ENCODE results near the gene IL9R. TPM values are rescaled to one million over a fixed set of nuclear protein-coding genes. Genes with fewer than 3 reads are reported as not detected.
"Not testable (repeated sequence)": the region's sequence is repeated elsewhere in the genome, so short reads cannot be mapped to it uniquely, and the experiment has no call there.

Gene IL9R
- total RNA-seq (2014; rRNA removed; shearing (Covaris generic)): not detected in 2 replicates

DNA sequence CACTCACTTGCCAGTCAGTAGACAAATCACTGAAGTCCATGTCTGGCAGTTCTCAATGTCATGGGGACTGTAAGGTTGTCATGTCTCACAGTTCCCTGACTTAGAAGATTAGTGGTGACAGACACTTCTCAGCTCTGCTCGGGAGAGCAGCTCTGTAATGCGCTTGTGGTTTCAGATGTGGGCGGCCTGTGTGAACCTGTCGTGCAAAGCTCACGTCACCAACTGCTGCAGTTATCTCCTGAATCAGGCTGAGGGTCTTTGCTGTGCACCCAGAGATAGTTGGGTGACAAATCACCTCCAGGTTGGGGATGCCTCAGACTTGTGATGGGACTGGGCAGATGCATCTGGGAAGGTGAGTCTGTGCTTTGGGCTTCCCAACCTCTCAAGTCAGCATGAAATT lies at the start of gene IL9R:
IL9R (plus strand) TSS at position 261 of the 400 bp plus-strand sequence; CDS start at position 325, 64 bp downstream.
- in situ Hi-C loops (cut with HindIII; ENCODE audit: low sequenced_read_pairs): no loop called here
- no peak for DNase-seq (ENCODE audit: low spot score)

DNA sequence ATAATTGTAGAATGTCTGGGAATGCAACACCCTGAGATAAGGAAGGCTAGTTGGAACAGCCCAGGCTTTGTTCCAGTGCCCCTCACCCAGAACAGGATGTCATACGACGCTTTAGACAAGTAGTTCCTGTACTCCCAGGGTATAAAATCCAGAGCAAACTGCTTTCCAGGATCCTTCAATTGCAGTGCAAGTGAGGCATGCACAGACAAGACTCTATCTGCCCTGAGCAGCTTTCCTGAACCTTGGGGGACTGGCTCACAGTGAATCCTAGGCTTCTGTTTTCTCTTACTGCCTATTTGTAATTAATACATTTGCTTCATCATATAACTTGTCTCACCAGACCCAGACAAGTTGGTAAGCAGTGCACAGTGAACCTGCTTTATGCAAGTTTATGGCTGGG lies 48.4 kb upstream of the IL9R start:
- no peak for DNase-seq (ENCODE audit: low spot score)
- in situ Hi-C loops (cut with HindIII; ENCODE audit: low sequenced_read_pairs): no loop called here

- in situ Hi-C loops (cut with HindIII; ENCODE audit: low sequenced_read_pairs): no loop called here
Measured at GRCh38 chrX:155951237-155951789, 46.2 kb upstream of the IL9R start.

DNA sequence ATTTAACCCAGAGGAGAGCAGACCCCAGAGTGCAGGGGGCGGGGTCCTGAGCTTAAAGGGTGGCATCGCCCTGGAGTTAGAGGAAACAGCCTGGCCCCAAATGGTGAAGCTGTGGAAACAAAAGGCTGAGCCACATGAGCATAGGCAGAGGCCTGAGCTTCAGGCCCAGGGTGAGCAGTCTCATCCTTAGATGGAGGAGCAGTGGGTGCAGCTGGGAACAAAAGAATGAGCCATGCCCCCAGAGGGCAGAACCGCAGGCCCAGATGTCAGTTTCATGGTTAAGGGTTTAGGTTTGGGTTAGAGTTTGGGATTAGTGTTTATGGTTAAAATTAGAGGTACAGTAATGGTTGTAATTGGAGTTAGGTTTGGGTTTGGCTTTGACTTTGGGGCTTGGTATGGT lies 44.4 kb upstream of the IL9R start:
- in situ Hi-C loops (cut with HindIII; ENCODE audit: low sequenced_read_pairs): no loop called here

More at GRCh38 chrX:155951237-155951789, 46.2 kb upstream of the IL9R start:
- DNase-seq (ENCODE audit: low spot score): no peak

GRCh38 chrX:155954793-155955192 lies 42.7 kb upstream of the IL9R start:
- in situ Hi-C loops (cut with HindIII; ENCODE audit: low sequenced_read_pairs): no loop called here
- no peak for DNase-seq (ENCODE audit: low spot score)

More for the DNA sequence above, 44.4 kb upstream of the IL9R start:
- no peak for DNase-seq (ENCODE audit: low spot score)

DNA sequence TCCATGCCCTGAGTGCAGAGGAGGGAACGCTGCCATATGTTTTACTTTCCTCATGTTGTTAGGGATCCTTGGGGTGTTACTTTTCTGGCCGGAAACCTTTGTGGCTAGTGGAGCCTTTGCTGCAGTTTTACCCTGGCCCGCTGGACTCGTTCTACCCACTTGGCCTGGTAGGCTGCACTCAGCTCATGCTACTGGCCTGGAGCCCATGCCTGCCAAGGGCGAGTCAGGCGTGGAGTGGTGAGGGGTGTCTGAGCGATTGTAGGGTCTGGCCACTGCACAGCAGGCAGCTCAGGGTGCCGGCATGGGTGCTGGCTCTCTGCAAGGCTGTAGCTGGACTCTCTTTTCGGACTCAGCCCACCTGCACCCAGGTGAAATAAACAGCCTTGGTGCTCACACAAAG lies 41.4 kb upstream of the IL9R start:
- in situ Hi-C loops (cut with HindIII; ENCODE audit: low sequenced_read_pairs): no loop called here
- DNase-seq (ENCODE audit: low spot score): no peak

DNA sequence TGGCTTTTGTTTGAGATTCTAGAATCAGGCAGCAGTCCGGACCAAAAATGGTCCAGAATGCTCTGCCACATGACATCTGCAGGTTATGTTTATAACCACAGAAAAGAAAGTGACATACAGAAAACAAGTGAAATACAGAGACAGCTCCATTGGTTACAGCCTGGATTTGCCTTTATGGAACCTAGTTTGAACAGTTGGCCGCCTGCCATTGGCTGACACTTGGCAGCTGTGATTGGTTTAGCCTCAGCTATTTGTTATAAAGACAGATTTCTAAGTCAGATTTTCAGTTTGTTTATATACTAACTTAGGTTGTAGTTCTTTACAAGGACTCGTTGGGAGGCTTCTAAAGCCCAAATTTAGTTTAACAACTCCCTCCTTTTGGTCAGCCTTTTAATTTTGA lies 40.8 kb upstream of the IL9R start:
- DNase-seq (ENCODE audit: low spot score): no peak
- in situ Hi-C loops (cut with HindIII; ENCODE audit: low sequenced_read_pairs): no loop called here

GRCh38 chrX:155957843-155958242 lies 39.7 kb upstream of the IL9R start:
- in situ Hi-C loops (cut with HindIII; ENCODE audit: low sequenced_read_pairs): no loop called here
- no peak for DNase-seq (ENCODE audit: low spot score)

DNA sequence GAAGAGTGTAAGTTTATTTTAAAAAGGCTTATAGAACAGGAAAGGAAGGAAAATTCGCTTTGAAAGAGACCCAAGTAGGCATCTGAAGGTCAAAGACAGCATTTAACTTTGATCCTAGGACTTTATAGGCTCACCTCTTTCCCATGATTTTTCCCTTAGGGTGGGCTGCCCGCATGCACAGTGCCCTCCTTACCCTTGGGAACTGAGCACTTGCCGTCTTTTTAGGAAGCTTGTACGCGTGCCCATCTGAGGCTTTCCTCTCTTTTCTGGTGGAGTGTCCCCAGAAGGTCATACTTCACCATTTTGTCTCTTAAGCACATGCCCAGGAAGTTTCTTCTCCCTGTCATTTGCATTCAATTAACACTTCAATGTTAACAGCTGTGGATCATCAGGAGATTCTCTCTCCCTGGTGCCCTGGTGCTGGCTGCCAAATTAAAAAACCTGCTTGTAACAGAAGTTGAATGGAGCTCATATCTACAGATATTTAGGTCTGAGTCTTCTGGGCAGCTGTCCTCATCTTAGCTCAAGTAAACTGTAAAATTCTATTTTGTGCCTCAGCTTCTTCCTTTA lies 38.4 kb upstream of the IL9R start:
- DNase-seq (ENCODE audit: low spot score): no peak
- in situ Hi-C loops (cut with HindIII; ENCODE audit: low sequenced_read_pairs): no loop called here

DNA sequence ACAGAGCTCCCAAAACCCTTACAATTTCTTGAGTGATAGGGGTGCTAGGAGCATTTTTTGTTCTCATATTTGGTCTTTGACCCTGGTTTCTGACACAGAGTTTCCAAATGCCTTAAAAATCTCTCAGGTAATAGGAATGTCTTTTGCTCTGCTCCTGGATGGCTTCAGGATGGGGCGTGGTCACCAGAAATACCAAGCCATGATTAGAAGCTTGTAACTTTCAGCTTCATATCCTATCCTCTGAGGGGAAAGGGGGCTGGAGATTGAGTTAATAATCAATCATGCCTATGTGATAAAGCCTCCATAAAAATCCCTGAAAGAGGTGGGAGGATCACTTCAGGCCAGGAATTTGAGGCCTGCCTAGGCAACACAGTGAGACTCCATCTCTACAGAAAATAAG lies 34.6 kb upstream of the IL9R start:
- no peak for DNase-seq (ENCODE audit: low spot score)

GRCh38 chrX:155966876-155967275 lies 30.6 kb upstream of the IL9R start:
- in situ Hi-C loops (cut with HindIII; ENCODE audit: low sequenced_read_pairs): no loop called here
- peak; percentile 15 for DNase-seq (ENCODE audit: low spot score)

More for the DNA sequence above, 34.6 kb upstream of the IL9R start:
- in situ Hi-C loops (cut with HindIII; ENCODE audit: low sequenced_read_pairs): no loop called here

GRCh38 chrX:155967653-155968325 lies 29.7 kb upstream of the IL9R start:
- in situ Hi-C loops (cut with HindIII; ENCODE audit: low sequenced_read_pairs): no loop called here
- no peak for DNase-seq (ENCODE audit: low spot score)

DNA sequence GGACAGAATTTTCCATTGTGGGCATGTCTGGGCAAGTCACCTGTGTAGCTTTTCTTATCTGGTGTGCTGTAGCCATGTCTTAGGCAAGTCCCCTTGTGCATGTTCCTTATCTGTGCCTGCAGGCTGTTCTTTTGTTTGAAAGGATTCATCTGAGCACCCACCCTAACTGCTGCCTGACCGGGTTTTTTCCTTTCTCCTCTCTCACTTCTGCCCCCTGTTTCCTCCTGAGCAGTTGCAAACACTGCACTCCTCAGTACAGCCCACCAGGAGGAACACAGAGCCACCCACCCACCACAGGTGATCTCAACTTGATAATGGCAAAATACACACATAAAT lies 29.2 kb upstream of the IL9R start:
- in situ Hi-C loops (cut with HindIII; ENCODE audit: low sequenced_read_pairs): no loop called here

DNA sequence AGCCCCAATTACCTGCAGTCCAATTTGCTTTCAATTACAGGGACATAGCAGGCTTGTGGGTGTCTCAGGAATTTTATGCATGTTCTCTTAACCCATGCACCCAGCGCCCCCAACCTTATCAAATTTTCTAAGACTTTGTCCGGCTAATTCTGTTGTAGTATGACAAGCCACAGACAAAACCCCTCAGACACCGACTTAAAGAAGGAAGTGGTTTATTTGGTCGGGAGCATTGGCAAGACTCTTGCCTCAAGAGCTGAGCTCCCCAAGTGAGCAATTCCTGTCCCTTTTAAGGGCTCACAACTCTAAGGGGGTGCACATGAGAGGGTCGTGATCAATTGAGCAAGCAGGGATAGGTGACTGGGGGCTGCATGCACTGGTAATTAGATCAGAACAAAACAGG lies 28.7 kb upstream of the IL9R start:
- in situ Hi-C loops (cut with HindIII; ENCODE audit: low sequenced_read_pairs): no loop called here
- no peak for DNase-seq (ENCODE audit: low spot score)

More for the DNA sequence above, 29.2 kb upstream of the IL9R start:
- no peak for DNase-seq (ENCODE audit: low spot score)

- in situ Hi-C loops (cut with HindIII; ENCODE audit: low sequenced_read_pairs); DNase-seq (ENCODE audit: low spot score): not testable (repeated sequence)
Measured at GRCh38 chrX:155971658-155972057, 25.8 kb upstream of the IL9R start.

GRCh38 chrX:155972241-155972640 lies 25.3 kb upstream of the IL9R start:
- in situ Hi-C loops (cut with HindIII; ENCODE audit: low sequenced_read_pairs); DNase-seq (ENCODE audit: low spot score): not testable (repeated sequence)

DNA sequence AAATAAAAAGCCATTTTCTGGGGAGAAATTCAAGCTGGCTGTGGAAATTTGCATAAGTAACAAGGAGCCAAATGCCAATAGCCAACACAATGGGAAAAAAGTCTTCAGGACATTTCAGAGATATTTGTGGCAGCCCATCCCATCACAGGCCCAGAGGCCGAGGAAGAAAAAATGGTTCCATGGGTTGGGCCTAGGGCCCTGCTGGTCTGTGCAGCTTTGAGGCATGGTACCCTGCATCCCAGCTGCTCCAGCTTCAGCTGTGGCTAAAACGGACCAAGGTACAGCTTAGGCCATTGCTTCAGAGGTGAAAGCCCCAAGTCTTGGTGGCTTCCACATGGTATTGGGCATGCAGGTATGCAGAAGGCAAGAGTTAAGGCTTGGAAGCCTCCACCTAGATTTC lies 14.2 kb upstream of the IL9R start:
- in situ Hi-C loops (cut with HindIII; ENCODE audit: low sequenced_read_pairs): no loop called here
- DNase-seq (ENCODE audit: low spot score): no peak

GRCh38 chrX:155985208-155985607 lies 12.3 kb upstream of the IL9R start:
- no peak for DNase-seq (ENCODE audit: low spot score)
- in situ Hi-C loops (cut with HindIII; ENCODE audit: low sequenced_read_pairs): no loop called here

GRCh38 chrX:155986995-155987394 lies 10.5 kb upstream of the IL9R start:
- DNase-seq (ENCODE audit: low spot score); in situ Hi-C loops (cut with HindIII; ENCODE audit: low sequenced_read_pairs): not testable (repeated sequence)

DNA sequence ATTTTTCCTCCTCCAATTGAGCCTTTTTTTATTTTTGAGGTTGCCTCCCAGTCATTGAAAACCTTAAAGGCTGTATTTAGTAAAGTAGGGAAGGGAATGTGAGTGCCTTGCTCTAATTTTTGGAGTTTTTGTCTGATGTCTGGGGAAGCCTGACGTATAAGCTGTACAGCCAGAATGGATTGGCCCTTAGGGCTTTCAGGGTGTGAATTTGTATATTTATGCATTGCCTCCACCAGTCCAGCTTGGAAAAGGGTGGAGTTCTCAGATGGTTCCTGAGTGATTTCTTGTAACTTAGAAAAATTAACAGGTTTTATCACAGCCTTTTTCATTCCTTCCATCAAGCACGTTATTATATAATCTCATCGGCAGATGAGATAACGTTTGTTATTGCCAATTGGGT lies 8.6 kb upstream of the IL9R start:
- no peak for DNase-seq (ENCODE audit: low spot score)
- in situ Hi-C loops (cut with HindIII; ENCODE audit: low sequenced_read_pairs): no loop called here

DNA sequence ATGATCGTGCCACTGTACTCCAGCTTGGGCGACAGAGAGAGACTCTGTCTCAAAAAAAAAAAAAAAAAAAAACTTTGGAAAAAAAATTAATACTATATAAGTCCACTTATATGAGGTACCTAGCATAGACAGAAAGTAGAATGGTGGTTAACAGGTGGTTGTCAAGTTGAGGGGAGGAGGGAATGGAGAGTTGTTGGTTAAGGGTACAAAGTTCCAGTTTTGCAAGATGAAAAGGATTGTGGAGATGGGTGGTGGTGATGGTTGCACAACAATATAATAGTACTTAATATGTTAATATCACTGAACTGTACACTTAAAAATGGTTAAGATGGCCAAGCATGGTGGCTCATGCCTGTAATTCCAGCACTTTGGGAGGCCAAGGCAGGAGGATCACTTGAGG lies 4.1 kb upstream of the IL9R start:
- no peak for DNase-seq (ENCODE audit: low spot score)
- in situ Hi-C loops (cut with HindIII; ENCODE audit: low sequenced_read_pairs): no loop called here
